SU-DHL-6 (cell line): ENCODE measurements around the gene KCNK1.
"Not testable (repeated sequence)": the region's sequence is repeated elsewhere in the genome, so short reads cannot be mapped to it uniquely, and the experiment has no call there.

Source experiments
- H2AFZ ChIP-seq: fragments of 200-600 bp; sonication (generic); 2 replicates; pipeline ENCODE4 v1.6.1; 2014; ENCODE audit warnings: low read depth, mild to moderate bottlenecking, moderate library complexity, mixed read lengths, antibody characterized with exemption, low read length; ENCODE audit not compliant: severe bottlenecking
- H3F3A ChIP-seq: fragments of 200-600 bp; shearing (Covaris generic); 2 replicates; pipeline ENCODE4 v1.6.0; 2016; ENCODE audit warnings: antibody characterized with exemption, mild to moderate bottlenecking; ENCODE audit not compliant: insufficient read depth
- H3K27ac ChIP-seq: fragments of 200-600 bp; sonication (generic); 2 replicates; pipeline ENCODE4 v1.5.1; 2016; ENCODE audit warnings: low read depth, mild to moderate bottlenecking, low read length, moderate library complexity, mixed read lengths
- H3K27me3 ChIP-seq: fragments of 200-600 bp; sonication (generic), shearing (Covaris generic); 2 replicates; pipeline ENCODE4 v1.6.0; 2014; ENCODE audit warnings: mild to moderate bottlenecking, low read length
- H3K36me3 ChIP-seq: fragments of 200-600 bp; sonication (generic); 2 replicates; pipeline ENCODE4 v1.6.1; 2014; ENCODE audit warnings: mild to moderate bottlenecking, low read length, mixed read lengths
- H3K4me2 ChIP-seq: fragments of 300-600, 200-600 bp; shearing (Covaris generic), sonication (generic); 2 replicates; pipeline ENCODE4 v1.6.0; 2014; ENCODE audit warnings: low read length, low read depth, mild to moderate bottlenecking; ENCODE audit not compliant: poor library complexity, severe bottlenecking
- H3K4me3 ChIP-seq: fragments of 200-600 bp; sonication (generic); 2 replicates; pipeline ENCODE4 v1.5.1; 2014; ENCODE audit warnings: antibody characterized with exemption, low read length, mild to moderate bottlenecking, mixed read lengths; ENCODE audit not compliant: insufficient read depth, poor library complexity, severe bottlenecking
- H3K79me2 ChIP-seq: fragments of 200-600 bp; sonication (generic); 2 replicates; pipeline ENCODE4 v1.6.1; 2014; ENCODE audit warnings: mild to moderate bottlenecking, low read length, moderate library complexity; ENCODE audit not compliant: insufficient read depth
- H3K9ac ChIP-seq: fragments of 200-600 bp; sonication (generic); 2 replicates; pipeline ENCODE4 v1.7.0; 2014; ENCODE audit warnings: mild to moderate bottlenecking, low read length
- H3K9me2 ChIP-seq: fragments of 200-600 bp; sonication (generic); replicated peaks from 2 replicates; pipeline ENCODE4 v1.6.1; 2014; ENCODE audit warnings: low read length; ENCODE audit not compliant: insufficient read depth
- H3K9me3 ChIP-seq: fragments of 200-600 bp; sonication (generic); 2 replicates; pipeline ENCODE4 v1.6.1; 2014; ENCODE audit warnings: low read length, mixed read lengths; ENCODE audit not compliant: insufficient read depth
- H4K20me1 ChIP-seq: fragments of 200-600 bp; sonication (generic); 2 replicates; pipeline ENCODE4 v1.6.1; 2014; ENCODE audit warnings: low read depth, mild to moderate bottlenecking, antibody characterized with exemption, low read length, moderate library complexity, mixed read lengths
- EZH2phosphoT487 ChIP-seq: fragments of 200-600 bp; sonication (generic), shearing (Covaris generic); conservative IDR thresholded peaks from 2 replicates; pipeline ENCODE4 v1.6.1; 2018; ENCODE audit warnings: mild to moderate bottlenecking, antibody characterized with exemption, low read length, moderate library complexity, mixed read lengths
- TF ChIP-seq, protein P1 (sequence below): fragments of 200-600 bp; sonication (generic); IDR thresholded peaks from one replicate; pipeline ENCODE4 v1.5.1; 2017; ENCODE audit warnings: antibody characterized with exemption, mild to moderate bottlenecking, low read length, moderate library complexity; ENCODE audit not compliant: insufficient read depth, poor library complexity, severe bottlenecking

KCNK1 gene

DNA sequence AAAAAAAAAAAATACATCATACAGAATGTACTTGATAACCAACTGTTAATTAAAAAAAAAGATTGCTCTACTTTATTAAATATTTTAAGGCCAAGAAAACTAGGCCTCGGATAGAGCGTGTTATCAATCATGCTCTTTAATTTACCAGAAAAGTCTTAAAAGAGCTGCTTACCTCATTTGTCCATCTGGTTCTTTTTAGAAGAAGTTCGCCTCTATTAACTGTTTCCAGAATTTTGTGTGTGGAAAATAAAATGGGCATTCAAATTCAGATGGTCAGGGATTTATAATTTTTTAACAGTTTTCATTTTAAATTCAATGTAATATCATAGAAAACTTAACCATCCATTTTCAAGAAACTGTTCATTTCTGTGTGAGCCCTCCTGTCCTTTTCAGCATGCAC lies 53.8 kb downstream of the KCNK1 start:
- no peak overlapping the region for H3K27ac ChIP-seq
- no peak overlapping the region for H3K4me3 ChIP-seq
- H4K20me1 ChIP-seq, result no peaks in the 10 kb centered on the region
- H3F3A ChIP-seq, result no peaks in the 10 kb centered on the region
- no peak overlapping the region for H3K4me2 ChIP-seq
- H3K36me3 ChIP-seq, result no peaks in the 10 kb centered on the region
- no peak overlapping the region for H2AFZ ChIP-seq
- no peaks in the 10 kb centered on the region for H3K9me3 ChIP-seq
- no peaks in the 10 kb centered on the region for H3K9me2 ChIP-seq
- no peaks in the 10 kb centered on the region for H3K27me3 ChIP-seq
- TF ChIP-seq EZH2phosphoT487, result no peak
- TF ChIP-seq, protein P1, sequence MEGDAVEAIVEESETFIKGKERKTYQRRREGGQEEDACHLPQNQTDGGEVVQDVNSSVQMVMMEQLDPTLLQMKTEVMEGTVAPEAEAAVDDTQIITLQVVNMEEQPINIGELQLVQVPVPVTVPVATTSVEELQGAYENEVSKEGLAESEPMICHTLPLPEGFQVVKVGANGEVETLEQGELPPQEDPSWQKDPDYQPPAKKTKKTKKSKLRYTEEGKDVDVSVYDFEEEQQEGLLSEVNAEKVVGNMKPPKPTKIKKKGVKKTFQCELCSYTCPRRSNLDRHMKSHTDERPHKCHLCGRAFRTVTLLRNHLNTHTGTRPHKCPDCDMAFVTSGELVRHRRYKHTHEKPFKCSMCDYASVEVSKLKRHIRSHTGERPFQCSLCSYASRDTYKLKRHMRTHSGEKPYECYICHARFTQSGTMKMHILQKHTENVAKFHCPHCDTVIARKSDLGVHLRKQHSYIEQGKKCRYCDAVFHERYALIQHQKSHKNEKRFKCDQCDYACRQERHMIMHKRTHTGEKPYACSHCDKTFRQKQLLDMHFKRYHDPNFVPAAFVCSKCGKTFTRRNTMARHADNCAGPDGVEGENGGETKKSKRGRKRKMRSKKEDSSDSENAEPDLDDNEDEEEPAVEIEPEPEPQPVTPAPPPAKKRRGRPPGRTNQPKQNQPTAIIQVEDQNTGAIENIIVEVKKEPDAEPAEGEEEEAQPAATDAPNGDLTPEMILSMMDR, result no peak
- H3K9ac ChIP-seq, result no peak overlapping the region
- no peaks in the 10 kb centered on the region for H3K79me2 ChIP-seq

DNA sequence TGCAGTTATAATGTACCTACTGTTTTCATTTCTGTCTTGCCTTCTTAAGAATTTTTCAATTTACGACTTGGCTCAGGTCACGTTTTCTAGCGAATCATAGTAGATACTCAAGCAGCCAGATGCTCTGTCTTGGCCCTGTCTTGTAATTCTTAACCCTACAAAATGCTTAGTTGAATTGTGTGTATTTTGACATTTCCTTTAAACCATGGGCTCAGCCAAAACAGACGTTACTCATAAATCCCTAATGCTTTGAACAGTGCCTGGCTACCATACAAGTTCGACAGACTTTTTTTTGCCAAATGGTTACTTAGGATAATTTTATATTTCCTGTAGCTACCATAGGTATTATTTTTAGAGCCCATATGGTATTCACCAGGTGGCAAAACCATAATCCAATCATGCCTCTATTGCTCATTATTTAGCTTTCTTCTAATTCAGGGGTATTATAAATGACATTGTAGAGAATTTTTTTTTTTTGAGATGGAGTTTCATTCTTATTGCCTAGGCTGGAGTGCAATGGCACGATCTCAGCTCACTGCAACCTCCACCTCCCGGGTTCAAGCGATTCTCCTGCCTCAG lies 54.3 kb downstream of the KCNK1 start:
- no peak overlapping the region for H3K9ac ChIP-seq
- no peaks in the 10 kb centered on the region for H4K20me1 ChIP-seq
- H3K4me2 ChIP-seq, result no peak overlapping the region
- no peak overlapping the region for H3K27ac ChIP-seq
- no peak overlapping the region for H3K4me3 ChIP-seq
- H3K9me3 ChIP-seq, result no peaks in the 10 kb centered on the region
- no peaks in the 10 kb centered on the region for H3K79me2 ChIP-seq
- no peak overlapping the region for H2AFZ ChIP-seq
- H3K27me3 ChIP-seq, result no peaks in the 10 kb centered on the region
- TF ChIP-seq EZH2phosphoT487, result no peak
- TF ChIP-seq, protein P1, result no peak
- H3F3A ChIP-seq, result no peaks in the 10 kb centered on the region
- no peaks in the 10 kb centered on the region for H3K36me3 ChIP-seq
- no peaks in the 10 kb centered on the region for H3K9me2 ChIP-seq

DNA sequence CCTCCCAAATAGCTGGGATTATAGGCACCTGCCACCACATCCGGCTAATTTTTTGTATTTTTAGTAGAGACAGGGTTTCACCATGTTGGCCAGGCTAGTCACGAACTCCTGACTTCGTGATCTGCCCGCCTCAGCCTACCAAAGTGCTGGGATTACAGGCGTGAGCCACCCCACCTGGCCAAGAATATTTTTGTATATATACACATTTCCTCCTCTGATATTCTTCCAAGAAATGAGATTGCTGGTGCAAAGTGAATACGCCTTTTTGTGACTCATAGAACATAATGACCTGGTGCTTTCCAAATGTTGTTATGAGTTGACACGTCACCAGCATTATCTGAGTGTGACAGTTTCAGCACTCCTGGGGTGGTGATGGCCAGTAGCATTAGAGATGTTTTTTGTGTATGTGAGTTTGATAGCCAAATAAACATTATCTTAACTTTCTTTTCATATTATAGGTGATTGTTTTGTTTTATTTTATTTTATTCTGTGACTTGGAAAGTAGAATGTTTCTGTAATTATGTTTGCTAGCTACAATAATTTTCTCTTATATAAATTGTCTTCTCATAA lies 54.9 kb downstream of the KCNK1 start:
- Histone ChIP-seq H3K9ac (no peak overlapping the region), H3K9me3 (no peaks in the 10 kb centered on the region), H3K27ac (no peak overlapping the region), H3K4me2 (no peak overlapping the region), H3K79me2 (no peaks in the 10 kb centered on the region), H3K9me2 (no peaks in the 10 kb centered on the region), H3K36me3 (no peaks in the 10 kb centered on the region), H3K27me3 (no peaks in the 10 kb centered on the region), H3K4me3 (no peak overlapping the region), H2AFZ (no peak overlapping the region), H4K20me1 (no peaks in the 10 kb centered on the region), H3F3A (no peaks in the 10 kb centered on the region)
- TF ChIP-seq EZH2phosphoT487, result no peak
- TF ChIP-seq, protein P1, result no peak

DNA sequence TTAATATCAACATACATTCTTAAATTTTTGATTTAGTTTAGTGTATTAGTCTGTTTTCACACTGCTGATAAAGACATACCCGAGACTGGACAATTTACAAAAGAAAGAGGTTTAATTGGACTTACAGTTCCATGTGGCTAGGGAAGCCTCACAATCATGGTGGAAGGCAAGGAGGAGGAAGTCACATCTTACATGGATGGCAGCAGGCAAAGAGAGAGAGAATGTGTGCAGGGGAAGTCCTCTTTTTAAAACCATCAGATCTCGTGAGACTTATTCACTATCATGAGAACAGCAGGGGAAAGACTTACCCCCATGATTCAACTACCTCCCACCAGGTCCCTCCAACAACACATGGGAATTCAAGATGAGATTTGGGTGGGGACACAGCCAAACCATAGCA lies 56.5 kb downstream of the KCNK1 start:
- H3K4me2 ChIP-seq, H3K9me3 ChIP-seq, H2AFZ ChIP-seq, H3K9me2 ChIP-seq, H3K9ac ChIP-seq, H3K27ac ChIP-seq, H4K20me1 ChIP-seq, H3K4me3 ChIP-seq, H3K79me2 ChIP-seq, H3K36me3 ChIP-seq, H3F3A ChIP-seq, H3K27me3 ChIP-seq: not testable (repeated sequence)
